ENCODE measurements around the gene PIK3R5. TPM values are rescaled to one million over a fixed set of nuclear protein-coding genes. Genes with fewer than 3 reads are reported as not detected.

The PIK3R5 gene
- total RNA-seq, 2 donors from 2014 or later, result 47.2 to 78.6 TPM

- no peak overlapping the region for H3K4me3 Mint-ChIP-seq
- peaks cover 18% of the 10 kb centered on the region for H3K4me1 Mint-ChIP-seq
- ATAC-seq (replicated peaks), result no peak
- peak overlapping the region; percentile 78 for H3K27ac Mint-ChIP-seq
- peaks cover 92% of the 10 kb centered on the region for H3K36me3 Mint-ChIP-seq (ENCODE audit: low read depth)
- no peaks in the 10 kb centered on the region for H3K9me3 Mint-ChIP-seq
- H3K27me3 Mint-ChIP-seq, result no peaks in the 10 kb centered on the region
These were observed 53.2 kb downstream of the PIK3R5 start for GRCh38 chr17:8912084-8912981.

- Mint-ChIP-seq H3K27ac (peak overlapping the region; percentile 68), H3K36me3 (ENCODE audit: low read depth) (peaks cover 91% of the 10 kb centered on the region), H3K9me3 (no peaks in the 10 kb centered on the region), H3K4me3 (no peak overlapping the region), H3K27me3 (no peaks in the 10 kb centered on the region), H3K4me1 (peaks cover 11% of the 10 kb centered on the region)
- ATAC-seq (replicated peaks), result no peak
These were observed 54.4 kb downstream of the PIK3R5 start for GRCh38 chr17:8910969-8911604.

GRCh38 chr17:8909586-8910270 lies 55.8 kb downstream of the PIK3R5 start:
- H3K27ac Mint-ChIP-seq, result no peak overlapping the region
- no peak for ATAC-seq (replicated peaks)
- H3K4me3 Mint-ChIP-seq, result no peak overlapping the region
- H3K9me3 Mint-ChIP-seq, result no peaks in the 10 kb centered on the region
- peaks cover 11% of the 10 kb centered on the region for H3K4me1 Mint-ChIP-seq
- H3K36me3 Mint-ChIP-seq (ENCODE audit: low read depth), result peaks cover 91% of the 10 kb centered on the region
- H3K27me3 Mint-ChIP-seq, result no peaks in the 10 kb centered on the region

- H3K36me3 Mint-ChIP-seq (ENCODE audit: low read depth), result peaks cover 97% of the 10 kb centered on the region
- H3K27ac Mint-ChIP-seq, result peak overlapping the region; percentile 37
- peaks cover 15% of the 10 kb centered on the region for H3K4me1 Mint-ChIP-seq
- no peak for ATAC-seq (replicated peaks)
- no peaks in the 10 kb centered on the region for H3K27me3 Mint-ChIP-seq
- H3K9me3 Mint-ChIP-seq, result no peaks in the 10 kb centered on the region
- H3K4me3 Mint-ChIP-seq, result no peak overlapping the region
These were observed 60.2 kb downstream of the PIK3R5 start for GRCh38 chr17:8905331-8905730.

GRCh38 chr17:8904686-8905085 lies 60.8 kb downstream of the PIK3R5 start:
- no peak for ATAC-seq (replicated peaks)
- H3K4me3 Mint-ChIP-seq, result no peak overlapping the region
- H3K36me3 Mint-ChIP-seq (ENCODE audit: low read depth), result peaks cover 97% of the 10 kb centered on the region
- peaks cover 19% of the 10 kb centered on the region for H3K4me1 Mint-ChIP-seq
- H3K9me3 Mint-ChIP-seq, result no peaks in the 10 kb centered on the region
- H3K27me3 Mint-ChIP-seq, result no peaks in the 10 kb centered on the region
- peak overlapping the region; percentile 40 for H3K27ac Mint-ChIP-seq

- Mint-ChIP-seq H3K36me3 (ENCODE audit: low read depth) (peaks cover 97% of the 10 kb centered on the region), H3K4me1 (peaks cover 22% of the 10 kb centered on the region), H3K27ac (peak overlapping the region; percentile 40), H3K4me3 (no peak overlapping the region), H3K9me3 (no peaks in the 10 kb centered on the region), H3K27me3 (no peaks in the 10 kb centered on the region)
- no peak for ATAC-seq (replicated peaks)
These were observed 61.3 kb downstream of the PIK3R5 start for GRCh38 chr17:8904201-8904600.

- no peak for ATAC-seq (replicated peaks)
- Mint-ChIP-seq H3K4me3 (peak overlapping the region; percentile 58), H3K9me3 (no peaks in the 10 kb centered on the region), H3K36me3 (ENCODE audit: low read depth) (peaks cover 100% of the 10 kb centered on the region), H3K27me3 (no peaks in the 10 kb centered on the region), H3K27ac (peak overlapping the region; percentile 68), H3K4me1 (peaks cover 49% of the 10 kb centered on the region)
These were observed 64.6 kb downstream of the PIK3R5 start for GRCh38 chr17:8900626-8901585.

GRCh38 chr17:8900207-8900606 lies 65.3 kb downstream of the PIK3R5 start:
- no peak for ATAC-seq (replicated peaks)
- Mint-ChIP-seq H3K4me1 (peaks cover 56% of the 10 kb centered on the region), H3K36me3 (ENCODE audit: low read depth) (peaks cover 100% of the 10 kb centered on the region), H3K27ac (peak overlapping the region; percentile 68), H3K4me3 (peak overlapping the region; percentile 58), H3K27me3 (no peaks in the 10 kb centered on the region), H3K9me3 (no peaks in the 10 kb centered on the region)

GRCh38 chr17:8898636-8899035 lies 66.9 kb downstream of the PIK3R5 start:
- H3K4me1 Mint-ChIP-seq, result peaks cover 62% of the 10 kb centered on the region
- no peaks in the 10 kb centered on the region for H3K9me3 Mint-ChIP-seq
- peak overlapping the region; percentile 86 for H3K27ac Mint-ChIP-seq
- no peaks in the 10 kb centered on the region for H3K27me3 Mint-ChIP-seq
- no peak for ATAC-seq (replicated peaks)
- peak overlapping the region; percentile 58 for H3K4me3 Mint-ChIP-seq
- H3K36me3 Mint-ChIP-seq (ENCODE audit: low read depth), result peaks cover 98% of the 10 kb centered on the region

GRCh38 chr17:8898126-8898525 lies 67.4 kb downstream of the PIK3R5 start:
- no peak for ATAC-seq (replicated peaks)
- H3K9me3 Mint-ChIP-seq, result no peaks in the 10 kb centered on the region
- H3K36me3 Mint-ChIP-seq (ENCODE audit: low read depth), result peaks cover 98% of the 10 kb centered on the region
- no peaks in the 10 kb centered on the region for H3K27me3 Mint-ChIP-seq
- H3K27ac Mint-ChIP-seq, result peak overlapping the region; percentile 84
- H3K4me1 Mint-ChIP-seq, result peaks cover 62% of the 10 kb centered on the region
- H3K4me3 Mint-ChIP-seq, result peak overlapping the region; percentile 58

GRCh38 chr17:8896641-8897635 lies 68.6 kb downstream of the PIK3R5 start:
- peak overlapping the region; percentile 84 for H3K27ac Mint-ChIP-seq
- peak; percentile 13 for ATAC-seq (replicated peaks)
- H3K36me3 Mint-ChIP-seq (ENCODE audit: low read depth), result peaks cover 98% of the 10 kb centered on the region
- no peaks in the 10 kb centered on the region for H3K9me3 Mint-ChIP-seq
- H3K4me3 Mint-ChIP-seq, result peak overlapping the region; percentile 58
- no peaks in the 10 kb centered on the region for H3K27me3 Mint-ChIP-seq
- peaks cover 72% of the 10 kb centered on the region for H3K4me1 Mint-ChIP-seq

GRCh38 chr17:8896087-8896486 lies 69.4 kb downstream of the PIK3R5 start:
- H3K27ac Mint-ChIP-seq, result no peak overlapping the region

More at GRCh38 chr17:8896087-8896486, 69.4 kb downstream of the PIK3R5 start:
- H3K4me3 Mint-ChIP-seq, result peak overlapping the region; percentile 58
- H3K4me1 Mint-ChIP-seq, result peaks cover 67% of the 10 kb centered on the region
- H3K27me3 Mint-ChIP-seq, result no peaks in the 10 kb centered on the region
- H3K36me3 Mint-ChIP-seq (ENCODE audit: low read depth), result peaks cover 96% of the 10 kb centered on the region
- no peak for ATAC-seq (replicated peaks)
- H3K9me3 Mint-ChIP-seq, result no peaks in the 10 kb centered on the region
